DND-41 (cell line): Measurements from ENCODE around the gene GRK7.

Experiments used
- EZH2 ChIP-seq: IDR thresholded peaks from 3 replicates; pipeline ENCODE4 v1.6.1; 2012; ENCODE audit warnings: borderline replicate concordance, low read depth, mild to moderate bottlenecking, moderate library complexity, low read length, inconsistent platforms; ENCODE audit not compliant: severe bottlenecking
- TF ChIP-seq, protein P1 (sequence below): IDR thresholded peaks from 2 replicates; pipeline ENCODE4 v1.5.1; 2012; ENCODE audit warnings: borderline replicate concordance, low read length, moderate library complexity, mild to moderate bottlenecking; ENCODE audit not compliant: poor library complexity, severe bottlenecking; ENCODE audit errors: extremely low read depth

DNA sequence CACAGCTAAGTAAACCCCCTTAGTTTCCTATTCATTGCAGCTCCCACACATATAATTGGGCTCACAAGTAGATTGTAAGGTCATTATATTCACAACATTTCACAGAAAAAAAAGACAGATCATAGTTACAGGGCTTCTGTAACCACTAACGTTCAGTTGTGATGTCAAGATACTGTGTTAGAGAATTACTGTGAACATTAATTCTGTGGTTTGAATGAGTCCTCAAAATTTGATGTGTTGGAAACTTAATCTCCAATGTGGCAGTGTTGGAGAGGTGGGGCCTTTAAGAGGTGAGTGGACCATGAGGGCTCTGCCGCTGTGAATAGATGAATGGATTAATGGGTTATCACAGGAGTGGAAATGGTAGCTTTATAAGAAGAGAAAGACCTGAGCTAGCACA lies 21.3 kb downstream of the GRK7 start:
- TF ChIP-seq, protein P1, sequence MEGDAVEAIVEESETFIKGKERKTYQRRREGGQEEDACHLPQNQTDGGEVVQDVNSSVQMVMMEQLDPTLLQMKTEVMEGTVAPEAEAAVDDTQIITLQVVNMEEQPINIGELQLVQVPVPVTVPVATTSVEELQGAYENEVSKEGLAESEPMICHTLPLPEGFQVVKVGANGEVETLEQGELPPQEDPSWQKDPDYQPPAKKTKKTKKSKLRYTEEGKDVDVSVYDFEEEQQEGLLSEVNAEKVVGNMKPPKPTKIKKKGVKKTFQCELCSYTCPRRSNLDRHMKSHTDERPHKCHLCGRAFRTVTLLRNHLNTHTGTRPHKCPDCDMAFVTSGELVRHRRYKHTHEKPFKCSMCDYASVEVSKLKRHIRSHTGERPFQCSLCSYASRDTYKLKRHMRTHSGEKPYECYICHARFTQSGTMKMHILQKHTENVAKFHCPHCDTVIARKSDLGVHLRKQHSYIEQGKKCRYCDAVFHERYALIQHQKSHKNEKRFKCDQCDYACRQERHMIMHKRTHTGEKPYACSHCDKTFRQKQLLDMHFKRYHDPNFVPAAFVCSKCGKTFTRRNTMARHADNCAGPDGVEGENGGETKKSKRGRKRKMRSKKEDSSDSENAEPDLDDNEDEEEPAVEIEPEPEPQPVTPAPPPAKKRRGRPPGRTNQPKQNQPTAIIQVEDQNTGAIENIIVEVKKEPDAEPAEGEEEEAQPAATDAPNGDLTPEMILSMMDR: no peak
- no peak for TF ChIP-seq EZH2
